GM21786 (cell line): ENCODE data around the gene PCDH17.

Experiments
- ATAC-seq: cut with Tn5 transposase; IDR thresholded peaks from one replicate; pipeline ENCODE4 v1.9.1; 2021; ENCODE audit not compliant: unreplicated experiment

The PCDH17 gene

GRCh38 chr13:57635541-57636085 is 4.1 kb downstream of the PCDH17 start:
- no peak for ATAC-seq

- ATAC-seq = no peak
These were observed 5.3 kb downstream of the PCDH17 start for GRCh38 chr13:57636816-57637215.

- ATAC-seq = no peak
These were observed 6.0 kb downstream of the PCDH17 start for GRCh38 chr13:57637515-57637914.

- ATAC-seq = no peak
These were observed 6.8 kb downstream of the PCDH17 start for GRCh38 chr13:57638186-57638890.

GRCh38 chr13:57640607-57641006 is 9.1 kb downstream of the PCDH17 start:
- no peak for ATAC-seq

GRCh38 chr13:57641051-57641450 is 9.5 kb downstream of the PCDH17 start:
- ATAC-seq = no peak

- no peak for ATAC-seq
These were observed 12.6 kb downstream of the PCDH17 start for GRCh38 chr13:57644106-57644505.

GRCh38 chr13:57653229-57653989 is 21.9 kb downstream of the PCDH17 start:
- no peak for ATAC-seq

- no peak for ATAC-seq
These were observed 33.9 kb downstream of the PCDH17 start for GRCh38 chr13:57665481-57665880.

GRCh38 chr13:57666131-57666953 is 34.8 kb downstream of the PCDH17 start:
- no peak for ATAC-seq

GRCh38 chr13:57672168-57672567 is 40.6 kb downstream of the PCDH17 start:
- no peak for ATAC-seq

GRCh38 chr13:57673197-57673596 is 41.7 kb downstream of the PCDH17 start:
- ATAC-seq = peak; percentile 69

- no peak for ATAC-seq
These were observed 44.0 kb downstream of the PCDH17 start for GRCh38 chr13:57675526-57675925.

- ATAC-seq = no peak
These were observed 49.1 kb downstream of the PCDH17 start for GRCh38 chr13:57680609-57681008.

- no peak for ATAC-seq
These were observed 50.7 kb downstream of the PCDH17 start for GRCh38 chr13:57682128-57682716.

- ATAC-seq = no peak
These were observed 67.3 kb downstream of the PCDH17 start for GRCh38 chr13:57698851-57699250.

GRCh38 chr13:57704031-57704430 is 72.5 kb downstream of the PCDH17 start:
- no peak for ATAC-seq

- no peak for ATAC-seq
These were observed 84.8 kb downstream of the PCDH17 start for GRCh38 chr13:57716295-57716694.

GRCh38 chr13:57724486-57725272 is 93.1 kb downstream of the PCDH17 start:
- no peak for ATAC-seq

GRCh38 chr13:57725480-57725879 is 93.9 kb downstream of the PCDH17 start:
- no peak for ATAC-seq
